Omental fat pad (tissue), 4 donors: ENCODE data around the gene THAP4. TPM values are rescaled to one million over a fixed set of nuclear protein-coding genes. Genes with fewer than 3 reads are reported as not detected.
"Not testable (repeated sequence)": the region's sequence is repeated elsewhere in the genome, so short reads cannot be mapped to it uniquely, and the experiment has no call there.

Experiments used
- ATAC-seq: fragments of 150-250 bp; one replicate; pipeline ENCODE4 v1.9.1; 2016; ENCODE audit warnings: mild to moderate bottlenecking, moderate library complexity; ENCODE audit not compliant: low FRiP score
- DNase-seq: peaks from one replicate; pipeline ENCODE4 v3.0.0-alpha.2; 2019; ENCODE audit warnings: low spot score
- total RNA-seq, 4 donors: library from RNA; depleted of rRNA; stranded (reverse); fragments of >200 nt; gene quantifications; one replicate each; pipeline ENCODE4 v1.1.0, GENCODE V29; 2016
- TF ChIP-seq, protein P1 (sequence below), 3 donors: fragments of 450-650 bp; IDR thresholded peaks; one replicate each; pipeline ENCODE4 v1.5.1; 2016 to 2017; ENCODE audit warnings: antibody characterized with exemption in 3 of 3, mild to moderate bottlenecking in 3 of 3, moderate library complexity in 2 of 3

THAP4 gene
- total RNA-seq, 4 donors from 2014 or later = 29.5 to 55.1 (median 44.8) TPM

DNA sequence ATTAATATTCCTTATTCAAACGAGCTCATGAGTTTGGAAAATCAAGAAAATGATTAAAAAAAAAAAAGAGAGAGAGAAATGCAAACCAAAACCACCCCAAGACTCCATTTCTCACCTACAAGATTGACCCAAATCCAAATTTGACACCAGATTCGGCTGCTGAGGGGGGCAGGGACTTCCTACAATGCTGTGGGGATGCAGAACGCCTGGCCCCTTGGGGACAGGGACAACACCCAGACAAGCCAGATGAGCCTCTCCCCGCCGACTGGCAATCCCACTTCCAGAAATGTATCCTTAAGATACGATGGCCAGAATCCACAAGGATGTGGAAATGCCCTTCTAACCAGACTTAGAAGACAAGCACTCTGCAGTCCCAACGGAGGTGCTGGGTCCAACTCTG is 57.7 kb downstream of the THAP4 start:
- ATAC-seq (no peak), DNase-seq (no peak)
- TF ChIP-seq, protein P1, sequence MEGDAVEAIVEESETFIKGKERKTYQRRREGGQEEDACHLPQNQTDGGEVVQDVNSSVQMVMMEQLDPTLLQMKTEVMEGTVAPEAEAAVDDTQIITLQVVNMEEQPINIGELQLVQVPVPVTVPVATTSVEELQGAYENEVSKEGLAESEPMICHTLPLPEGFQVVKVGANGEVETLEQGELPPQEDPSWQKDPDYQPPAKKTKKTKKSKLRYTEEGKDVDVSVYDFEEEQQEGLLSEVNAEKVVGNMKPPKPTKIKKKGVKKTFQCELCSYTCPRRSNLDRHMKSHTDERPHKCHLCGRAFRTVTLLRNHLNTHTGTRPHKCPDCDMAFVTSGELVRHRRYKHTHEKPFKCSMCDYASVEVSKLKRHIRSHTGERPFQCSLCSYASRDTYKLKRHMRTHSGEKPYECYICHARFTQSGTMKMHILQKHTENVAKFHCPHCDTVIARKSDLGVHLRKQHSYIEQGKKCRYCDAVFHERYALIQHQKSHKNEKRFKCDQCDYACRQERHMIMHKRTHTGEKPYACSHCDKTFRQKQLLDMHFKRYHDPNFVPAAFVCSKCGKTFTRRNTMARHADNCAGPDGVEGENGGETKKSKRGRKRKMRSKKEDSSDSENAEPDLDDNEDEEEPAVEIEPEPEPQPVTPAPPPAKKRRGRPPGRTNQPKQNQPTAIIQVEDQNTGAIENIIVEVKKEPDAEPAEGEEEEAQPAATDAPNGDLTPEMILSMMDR (IDR thresholded peaks at IDR 0.05) = no peak

DNA sequence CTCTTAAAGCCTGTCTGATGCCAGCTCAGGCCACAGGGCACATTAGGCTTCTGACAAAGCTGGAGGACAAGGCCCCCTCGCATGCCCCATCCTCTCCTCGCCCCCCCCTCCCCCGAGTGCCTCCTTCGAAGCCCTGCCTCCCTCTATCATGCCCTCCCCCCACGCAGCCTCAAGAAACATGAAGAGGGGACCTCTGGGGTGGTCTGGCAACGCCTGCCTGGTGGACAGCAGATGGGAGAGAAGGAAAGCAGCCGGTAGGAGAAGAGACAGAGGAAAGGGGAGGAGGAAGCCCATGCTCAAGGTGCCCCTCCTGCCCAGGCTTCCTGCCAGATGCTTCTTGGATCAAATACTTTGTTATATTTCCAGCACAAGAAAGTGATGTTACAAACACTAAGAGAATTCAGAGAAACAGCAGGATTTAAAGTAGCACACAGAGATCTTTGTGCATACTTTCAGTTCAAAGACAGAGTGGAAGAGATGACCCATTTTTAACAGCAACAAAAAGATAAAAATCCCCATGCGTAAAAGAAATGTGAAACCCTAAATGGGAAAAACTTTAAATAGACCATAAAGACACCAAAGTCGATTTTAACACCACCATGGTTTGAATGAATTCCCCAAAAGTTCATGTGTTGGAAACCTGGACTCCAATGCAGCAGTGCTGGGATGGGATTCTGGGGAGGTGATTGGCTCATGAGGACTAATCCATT is 59.4 kb downstream of the THAP4 start:
- ATAC-seq = no peak
- TF ChIP-seq, protein P1 (IDR thresholded peaks at IDR 0.05) = no peak
- no peak for DNase-seq

DNA sequence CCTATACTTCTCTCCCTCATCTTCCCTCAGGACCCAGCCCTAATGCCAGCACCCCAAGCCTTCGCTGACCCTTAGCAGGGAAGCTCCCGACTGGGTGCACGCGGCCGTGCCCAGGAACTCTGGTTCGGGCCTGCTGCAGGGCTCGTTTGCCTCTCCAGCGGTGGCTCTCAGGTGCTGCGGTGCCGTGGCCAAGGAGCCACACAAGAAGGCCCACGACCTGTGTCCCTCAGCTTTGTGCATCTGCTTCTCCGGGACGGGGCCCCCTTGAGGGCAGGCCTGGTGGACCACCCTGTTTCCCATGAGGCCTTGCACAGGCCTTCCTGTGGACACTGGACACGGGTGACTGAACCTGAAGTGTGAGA is 60.7 kb downstream of the THAP4 start:
- DNase-seq (no peak), ATAC-seq (no peak)

DNA sequence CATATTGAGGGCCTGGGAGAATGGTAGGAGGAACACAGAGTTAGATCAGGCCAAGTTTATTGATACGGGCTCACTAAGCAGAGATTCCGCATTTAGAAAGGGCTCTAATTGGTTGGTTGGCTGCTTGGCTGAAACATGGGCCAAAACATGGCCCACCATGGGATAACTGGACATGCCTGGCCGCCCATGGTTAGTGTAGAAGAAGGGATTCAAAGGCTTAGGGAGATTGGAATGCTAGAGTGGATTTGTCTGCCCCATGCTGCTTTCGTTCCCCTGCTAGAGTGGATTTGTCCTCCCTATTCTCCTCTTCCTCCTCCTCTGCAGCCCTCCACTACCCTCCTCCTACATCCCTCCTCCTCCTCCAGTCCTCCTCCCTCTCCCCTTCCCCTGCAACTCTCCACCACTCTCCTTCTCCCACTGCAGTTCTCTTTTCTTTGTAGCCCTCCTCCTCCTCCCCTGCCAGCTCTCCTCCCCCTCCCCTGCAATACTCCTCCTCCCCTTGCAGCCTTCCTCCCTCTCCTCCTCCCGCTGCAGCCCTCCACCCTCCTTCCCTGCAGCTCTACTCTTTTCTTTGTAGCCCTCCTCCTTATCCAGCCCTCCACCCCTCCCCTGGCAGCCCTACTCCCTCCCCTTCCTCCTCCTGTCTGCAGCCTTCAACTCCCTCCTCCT is 61.2 kb downstream of the THAP4 start:
- DNase-seq = no peak
- ATAC-seq = no peak

More for the DNA sequence above, 60.7 kb downstream of the THAP4 start:
- TF ChIP-seq, protein P1 (IDR thresholded peaks at IDR 0.05) = no peak

DNA sequence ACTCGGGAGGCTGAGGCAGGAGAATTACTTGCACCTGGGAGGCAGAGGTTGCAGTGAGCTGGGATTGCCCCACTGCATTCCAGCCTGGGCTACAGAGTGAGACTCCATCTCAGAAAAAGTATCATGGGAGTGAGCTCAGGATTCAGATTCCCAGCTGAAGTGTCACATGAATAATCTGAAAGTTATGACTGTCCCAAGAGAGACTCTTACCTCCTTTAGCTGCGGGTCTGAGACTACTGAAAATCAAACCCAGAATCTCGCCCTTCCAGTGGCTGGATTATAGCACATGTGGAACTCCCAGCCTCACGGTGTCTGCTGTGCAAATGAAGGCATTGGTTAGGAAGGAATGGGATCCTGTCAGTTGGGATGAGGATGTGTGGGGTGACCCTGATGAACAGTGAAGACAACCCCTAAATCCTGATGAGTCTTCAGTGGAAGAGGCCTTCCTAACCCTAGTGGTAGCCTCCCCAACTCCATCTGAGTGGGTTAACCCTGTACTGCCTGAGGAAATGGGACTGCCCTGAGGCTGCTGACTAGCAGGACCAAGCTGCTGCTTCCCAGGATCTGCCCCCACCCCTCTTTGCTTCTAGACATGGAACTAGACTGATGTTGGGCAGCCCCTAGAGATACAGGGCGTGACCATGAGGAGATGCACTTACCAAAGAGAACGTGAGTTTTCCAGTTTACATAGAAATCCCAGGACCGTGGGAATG is 61.9 kb downstream of the THAP4 start:
- no peak for ATAC-seq
- no peak for DNase-seq
- TF ChIP-seq, protein P1 (IDR thresholded peaks at IDR 0.05) = no peak

More for the DNA sequence above, 61.2 kb downstream of the THAP4 start:
- TF ChIP-seq, protein P1 (IDR thresholded peaks at IDR 0.05) = no peak

DNA sequence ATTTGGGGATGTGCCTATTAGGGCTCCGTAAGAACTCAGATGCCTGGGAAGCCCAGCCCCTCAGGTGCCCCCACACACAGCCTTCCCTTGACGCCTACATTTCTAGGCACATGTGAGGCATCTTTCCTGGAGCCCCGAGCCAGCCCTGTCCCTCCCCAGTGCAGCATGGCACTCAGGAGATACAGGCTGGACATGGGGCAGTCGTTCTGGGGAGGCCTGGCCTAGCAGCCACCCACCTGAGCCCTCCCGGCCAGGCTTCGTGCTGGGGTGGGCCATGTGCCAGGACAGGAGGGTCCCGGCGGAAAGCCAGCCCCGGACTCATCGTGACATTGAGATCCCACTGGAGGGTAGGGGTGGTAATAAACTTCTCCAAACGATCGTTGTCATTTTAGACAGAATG is 63.2 kb downstream of the THAP4 start:
- TF ChIP-seq, protein P1 (IDR thresholded peaks at IDR 0.05) = no peak

DNA sequence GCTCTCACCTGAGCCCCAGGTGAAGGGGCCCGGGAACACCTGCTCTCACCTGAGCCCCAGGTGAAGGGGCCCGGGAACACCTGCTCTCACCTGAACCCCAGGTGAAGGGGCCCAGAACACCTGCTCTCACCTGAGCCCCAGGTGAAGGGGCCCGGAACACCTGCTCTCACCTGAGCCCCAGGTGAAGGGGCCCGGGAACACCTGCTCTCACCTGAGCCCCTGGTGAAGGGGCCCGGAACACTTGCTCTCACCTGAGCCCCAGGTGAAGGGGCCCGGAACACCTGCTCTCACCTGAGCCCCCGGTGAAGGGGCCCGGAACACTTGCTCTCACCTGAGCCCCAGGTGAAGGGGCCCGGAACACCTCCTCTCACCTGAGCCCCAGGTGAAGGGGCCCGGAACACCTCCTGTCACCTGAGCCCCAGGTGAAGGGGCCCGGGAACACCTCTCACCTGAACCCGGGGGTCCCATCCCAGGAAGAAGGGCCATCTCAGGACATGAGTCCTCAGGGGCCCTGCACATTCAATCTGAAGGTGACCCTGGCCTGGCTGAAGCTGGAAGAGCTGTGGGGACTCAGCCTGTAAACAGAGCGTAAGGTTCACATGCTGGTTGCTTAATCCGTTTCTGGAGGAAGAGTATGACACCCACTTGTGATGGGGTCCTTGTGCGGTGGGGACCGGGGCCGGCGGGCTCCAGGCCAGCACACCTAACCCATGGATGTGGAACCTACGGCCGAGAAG is 63.9 kb downstream of the THAP4 start:
- not testable (repeated sequence) for DNase-seq

More for the DNA sequence above, 63.2 kb downstream of the THAP4 start:
- no peak for ATAC-seq
- DNase-seq = no peak

More for the DNA sequence above, 63.9 kb downstream of the THAP4 start:
- peak; percentile 19 for ATAC-seq
